Trophoblast cell (in vitro differentiated cells and primary cell): Measurements from ENCODE around the gene DIAPH2.
A peak's percentile ranks its signal among the peaks of the same experiment; 100 is the strongest.

Source experiments
- DNase-seq, 2 donors: peaks; one replicate each; pipeline ENCODE4 v3.0.0-alpha.2; 2016
- H2AFZ ChIP-seq: 2 replicates; pipeline ENCODE4 v1.6.1; 2013; ENCODE audit warnings: low read length, moderate library complexity, mild to moderate bottlenecking; ENCODE audit not compliant: insufficient read depth, poor library complexity
- H2AK5ac ChIP-seq: 2 replicates; pipeline ENCODE4 v1.6.1; 2013; ENCODE audit warnings: mild to moderate bottlenecking, low read length
- H2BK120ac ChIP-seq: 2 replicates; pipeline ENCODE4 v1.6.1; 2013; ENCODE audit warnings: low read length, mild to moderate bottlenecking, moderate library complexity; ENCODE audit not compliant: insufficient read depth, poor library complexity
- H2BK12ac ChIP-seq: 2 replicates; pipeline ENCODE4 v1.6.1; 2013; ENCODE audit warnings: mild to moderate bottlenecking, low read length, moderate library complexity
- H2BK5ac ChIP-seq: 2 replicates; pipeline ENCODE4 v1.6.1; 2013; ENCODE audit warnings: low read length, low read depth, moderate library complexity, mild to moderate bottlenecking; ENCODE audit not compliant: poor library complexity
- H3K14ac ChIP-seq: 2 replicates; pipeline ENCODE4 v1.6.1; 2013; ENCODE audit warnings: mild to moderate bottlenecking, low read length
- H3K18ac ChIP-seq: 2 replicates; pipeline ENCODE4 v1.6.1; 2013; ENCODE audit warnings: mild to moderate bottlenecking, low read length
- H3K23ac ChIP-seq: 2 replicates; pipeline ENCODE4 v1.6.1; 2013; ENCODE audit warnings: low read length
- H3K27ac ChIP-seq: 2 replicates; pipeline ENCODE4 v1.5.1; 2013; ENCODE audit warnings: low read depth, mild to moderate bottlenecking, inconsistent platforms, low read length, moderate library complexity
- H3K27me3 ChIP-seq: 2 replicates; pipeline ENCODE4 v1.6.1; 2013; ENCODE audit warnings: inconsistent platforms, mild to moderate bottlenecking, low read length, moderate library complexity; ENCODE audit not compliant: insufficient read depth
- H3K36me3 ChIP-seq, 2 experiments: 1 replicate in 1 of 2; 2 replicates in 1 of 2; pipeline ENCODE4 v1.6.1; 2013; ENCODE audit warnings: low read length in 2 of 2, mild to moderate bottlenecking in 2 of 2, moderate library complexity in 1 of 2; ENCODE audit not compliant: insufficient read depth in 2 of 2, control insufficient read depth in 1 of 2
- H3K4ac ChIP-seq: 2 replicates; pipeline ENCODE4 v1.6.1; 2013; ENCODE audit warnings: low read depth, mild to moderate bottlenecking, low read length, moderate library complexity
- H3K4me1 ChIP-seq, 2 experiments: 1 replicate in 1 of 2; 2 replicates in 1 of 2; pipeline ENCODE4 v1.6.1; 2013; ENCODE audit warnings: low read length in 2 of 2, mild to moderate bottlenecking in 2 of 2, moderate library complexity in 1 of 2; ENCODE audit not compliant: insufficient read depth in 2 of 2, control insufficient read depth in 1 of 2
- H3K4me2 ChIP-seq: 2 replicates; pipeline ENCODE4 v1.6.1; 2013; ENCODE audit warnings: inconsistent platforms, mild to moderate bottlenecking, low read length, moderate library complexity
- H3K4me3 ChIP-seq: 2 replicates; pipeline ENCODE4 v1.5.1; 2013; ENCODE audit warnings: mild to moderate bottlenecking, low read depth, low read length, inconsistent platforms
- H3K79me1 ChIP-seq: one replicate; pipeline ENCODE4 v1.6.1; 2013; ENCODE audit warnings: low read length
- H3K79me2 ChIP-seq: 2 replicates; pipeline ENCODE4 v1.6.1; 2013; ENCODE audit warnings: low read length, mild to moderate bottlenecking; ENCODE audit not compliant: control insufficient read depth, insufficient read depth, poor library complexity
- H3K9ac ChIP-seq: 2 replicates; pipeline ENCODE4 v1.6.1; 2013; ENCODE audit warnings: mild to moderate bottlenecking, low read length
- H3K9me3 ChIP-seq: 2 replicates; pipeline ENCODE4 v1.6.1; 2013; ENCODE audit warnings: low read depth, mild to moderate bottlenecking, control low read depth, inconsistent platforms, low read length; ENCODE audit not compliant: insufficient read depth
- H4K12ac ChIP-seq: 2 replicates; pipeline ENCODE4 v1.6.1; 2013; ENCODE audit warnings: low read depth, mild to moderate bottlenecking, low read length, moderate library complexity
- H4K8ac ChIP-seq: 2 replicates; pipeline ENCODE4 v1.6.1; 2013; ENCODE audit warnings: low read depth, mild to moderate bottlenecking, low read length, moderate library complexity
- H4K91ac ChIP-seq: one replicate; pipeline ENCODE4 v1.6.1; 2013; ENCODE audit warnings: low read depth, mild to moderate bottlenecking, low read length, moderate library complexity
- WGBS: extraction: QIAGEN DNeasy Blood & Tissue Kit; methylation state at CpG from one replicate; pipeline ENCODE4 v1.1.7; 2013; ENCODE audit warnings: missing lambda C conversion rate; ENCODE audit not compliant: insufficient read length, insufficient coverage; ENCODE audit errors: extremely low coverage; 5-methylcytosine and 5-hydroxymethylcytosine counted together

Gene DIAPH2

GRCh38 chrX:96971812-96972211, 287.2 kb downstream of the DIAPH2 start:
- H2BK120ac ChIP-seq: no peak overlapping the region
- no peaks in the 10 kb centered on the region for H3K36me3 ChIP-seq
- no peaks in the 10 kb centered on the region for H3K27me3 ChIP-seq
- H3K79me1 ChIP-seq: no peaks in the 10 kb centered on the region
- no peak overlapping the region for H3K4ac ChIP-seq
- no peak overlapping the region for H4K91ac ChIP-seq
- DNase-seq: no peak
- H3K4me2 ChIP-seq: no peak overlapping the region
- no peak overlapping the region for H4K8ac ChIP-seq
- no peak overlapping the region for H2BK5ac ChIP-seq
- no peaks in the 10 kb centered on the region for H3K9me3 ChIP-seq
- H3K79me2 ChIP-seq: no peaks in the 10 kb centered on the region
- H3K23ac ChIP-seq: no peak overlapping the region
- no peak overlapping the region for H3K9ac ChIP-seq
- no CpG with 5 or more reads among the region's 4 CpGs for WGBS
- H3K4me3 ChIP-seq: no peak overlapping the region
- H3K4me1 ChIP-seq: no peaks in the 10 kb centered on the region
- H2AFZ ChIP-seq: no peak overlapping the region
- H2AK5ac ChIP-seq: no peak overlapping the region
- no peak overlapping the region for H3K27ac ChIP-seq
- H4K12ac ChIP-seq: no peak overlapping the region
- H3K14ac ChIP-seq: no peak overlapping the region
- no peak overlapping the region for H2BK12ac ChIP-seq
- no peak overlapping the region for H3K18ac ChIP-seq

- H3K27ac ChIP-seq: no peak overlapping the region
- H3K4ac ChIP-seq: no peak overlapping the region
- no peak overlapping the region for H3K9ac ChIP-seq
- no peak overlapping the region for H2AFZ ChIP-seq
- H3K4me2 ChIP-seq: no peak overlapping the region
- no peaks in the 10 kb centered on the region for H3K9me3 ChIP-seq
- no CpG with 5 or more reads among the region's 1 CpG for WGBS
- H3K4me1 ChIP-seq: no peaks in the 10 kb centered on the region
- no peak overlapping the region for H4K12ac ChIP-seq
- H2BK5ac ChIP-seq: no peak overlapping the region
- no peak overlapping the region for H3K23ac ChIP-seq
- no peak overlapping the region for H2BK12ac ChIP-seq
- no peak overlapping the region for H3K4me3 ChIP-seq
- no peaks in the 10 kb centered on the region for H3K36me3 ChIP-seq
- H4K91ac ChIP-seq: no peak overlapping the region
- no peaks in the 10 kb centered on the region for H3K79me2 ChIP-seq
- DNase-seq: no peak
- H3K14ac ChIP-seq: no peak overlapping the region
- H3K18ac ChIP-seq: no peak overlapping the region
- H2AK5ac ChIP-seq: no peak overlapping the region
- no peak overlapping the region for H4K8ac ChIP-seq
- no peaks in the 10 kb centered on the region for H3K27me3 ChIP-seq
- H2BK120ac ChIP-seq: no peak overlapping the region
- H3K79me1 ChIP-seq: no peaks in the 10 kb centered on the region
Observed at GRCh38 chrX:96978906-96979305, 294.3 kb downstream of the DIAPH2 start.

- Histone ChIP-seq H3K36me3 (no peaks in the 10 kb centered on the region), H4K8ac (no peak overlapping the region)
- WGBS: no CpG with 5 or more reads among the region's 5 CpGs
Observed at GRCh38 chrX:96979766-96980165, 295.1 kb downstream of the DIAPH2 start.

GRCh38 chrX:96982161-96982560, 297.5 kb downstream of the DIAPH2 start:
- H3K4me1 ChIP-seq: no peaks in the 10 kb centered on the region
- no peak overlapping the region for H3K4ac ChIP-seq
- H3K4me2 ChIP-seq: no peak overlapping the region
- no peak overlapping the region for H2AK5ac ChIP-seq
- H3K9me3 ChIP-seq: no peaks in the 10 kb centered on the region
- H4K12ac ChIP-seq: no peak overlapping the region
- H2AFZ ChIP-seq: no peak overlapping the region
- no peak overlapping the region for H3K9ac ChIP-seq
- H3K27ac ChIP-seq: no peak overlapping the region
- WGBS: no CpG with 5 or more reads among the region's 1 CpG
- no peak overlapping the region for H3K23ac ChIP-seq
- H4K91ac ChIP-seq: no peak overlapping the region
- H4K8ac ChIP-seq: no peak overlapping the region
- no peak overlapping the region for H2BK5ac ChIP-seq
- H3K18ac ChIP-seq: no peak overlapping the region
- H3K79me1 ChIP-seq: no peaks in the 10 kb centered on the region
- H2BK12ac ChIP-seq: no peak overlapping the region
- H3K36me3 ChIP-seq: no peaks in the 10 kb centered on the region
- H3K27me3 ChIP-seq: no peaks in the 10 kb centered on the region
- peak in 1 of 2 donors; percentile 8 for DNase-seq
- H2BK120ac ChIP-seq: no peak overlapping the region
- no peak overlapping the region for H3K14ac ChIP-seq
- no peaks in the 10 kb centered on the region for H3K79me2 ChIP-seq
- no peak overlapping the region for H3K4me3 ChIP-seq

More at GRCh38 chrX:96979766-96980165, 295.1 kb downstream of the DIAPH2 start:
- H2AFZ ChIP-seq: no peak overlapping the region
- H3K79me1 ChIP-seq: no peaks in the 10 kb centered on the region
- no peak overlapping the region for H2BK5ac ChIP-seq
- H3K27ac ChIP-seq: no peak overlapping the region
- no peak overlapping the region for H3K4ac ChIP-seq
- H2BK12ac ChIP-seq: no peak overlapping the region
- no peak overlapping the region for H3K4me2 ChIP-seq
- H3K9me3 ChIP-seq: no peaks in the 10 kb centered on the region
- H2BK120ac ChIP-seq: no peak overlapping the region
- no peaks in the 10 kb centered on the region for H3K79me2 ChIP-seq
- H3K27me3 ChIP-seq: no peaks in the 10 kb centered on the region
- H3K23ac ChIP-seq: no peak overlapping the region
- H3K18ac ChIP-seq: no peak overlapping the region
- H4K91ac ChIP-seq: no peak overlapping the region
- DNase-seq: no peak
- no peaks in the 10 kb centered on the region for H3K4me1 ChIP-seq
- H2AK5ac ChIP-seq: no peak overlapping the region
- no peak overlapping the region for H3K9ac ChIP-seq
- no peak overlapping the region for H3K4me3 ChIP-seq
- no peak overlapping the region for H3K14ac ChIP-seq
- H4K12ac ChIP-seq: no peak overlapping the region
